H1 (cell line): Measurements from ENCODE around the gene ANKRD61. TPM values are rescaled to one million over a fixed set of nuclear protein-coding genes. Genes with fewer than 3 reads are reported as not detected.

Experiments
- CREB1 ChIP-seq: IDR thresholded peaks from 2 replicates; pipeline ENCODE4 v1.6.1; 2012; ENCODE audit warnings: inconsistent platforms
- GTF2F1 ChIP-seq: IDR thresholded peaks from 2 replicates; pipeline ENCODE4 v1.6.1; 2012; ENCODE audit warnings: low read depth, low read length, improper control_type of control experiment, borderline replicate concordance
- HDAC6 ChIP-seq: IDR thresholded peaks from one replicate; pipeline ENCODE4 v1.7.1; 2012; ENCODE audit warnings: low read depth, mild to moderate bottlenecking, inconsistent platforms, low read length, moderate library complexity
- PHF8 ChIP-seq: fragments of 200-600 bp; sonication (generic); conservative IDR thresholded peaks from 2 replicates; pipeline ENCODE4 v1.7.1; 2012; ENCODE audit warnings: low read depth, mild to moderate bottlenecking, inconsistent platforms, low read length, moderate library complexity
- TAF1 ChIP-seq: IDR thresholded peaks from 2 replicates; pipeline ENCODE4 v1.6.1; 2011; ENCODE audit warnings: mild to moderate bottlenecking, low read depth, low read length
- polyA plus RNA-seq, 7 experiments: library from polyadenylated mRNA; depleted of rRNA in 3 of 7; stranded (reverse) in 5 of 7; unstranded in 2 of 7; fragments of >200 nt in 5 of 7; fragments of 200-250 nt in 2 of 7; gene quantifications; 1 replicate in 5 of 7; 2 replicates in 1 of 7; 4 replicates in 1 of 7; pipeline versions ENCODE4 v1.2.1 to v1.2.3, GENCODE V29; 2011 to 2013; ENCODE audit warnings: missing spikeins in 2 of 7, mixed read lengths in 2 of 7
- total RNA-seq: library from RNA; stranded (reverse); fragmentation: NEBNext Ultra II Directional; extraction: Animal tissue kit (Norgen Biotek cat#: 25700); gene quantifications from 2 replicates; pipeline ENCODE4 v1.2.1, GENCODE V29; 2021
- TF ChIP-seq, protein P1 (sequence below): fragments of 300-600 bp; sonication (generic); IDR thresholded peaks from 2 replicates; pipeline ENCODE4 v1.7.1; 2012; ENCODE audit warnings: low read length, moderate library complexity, mild to moderate bottlenecking, inconsistent platforms; ENCODE audit not compliant: insufficient replicate concordance
- TF ChIP-seq, protein P2 (sequence below), 3 experiments: IDR thresholded peaks; 1 replicate in 2 of 3; 2 replicates in 1 of 3; pipeline versions ENCODE4 v1.5.1 to v1.6.1; 2011; ENCODE audit warnings: low read length in 3 of 3, mild to moderate bottlenecking in 3 of 3, inconsistent platforms in 2 of 3, low read depth in 1 of 3, moderate library complexity in 1 of 3; ENCODE audit not compliant: insufficient read depth in 1 of 3; ENCODE audit errors: control extremely low read depth in 1 of 3

The ANKRD61 gene
- total and polyA plus RNA-seq, 2 of the 8 experiments (the other 6 are each of a cell fraction or from before 2014, with no cell fraction given): 0.23 to 0.32 TPM

GRCh38 chr7:6008668-6009611 lies 22.2 kb upstream of the ANKRD61 start, which contains the start of the genes AIMP2 and PMS2 (continued):
- TF ChIP-seq, protein P1, sequence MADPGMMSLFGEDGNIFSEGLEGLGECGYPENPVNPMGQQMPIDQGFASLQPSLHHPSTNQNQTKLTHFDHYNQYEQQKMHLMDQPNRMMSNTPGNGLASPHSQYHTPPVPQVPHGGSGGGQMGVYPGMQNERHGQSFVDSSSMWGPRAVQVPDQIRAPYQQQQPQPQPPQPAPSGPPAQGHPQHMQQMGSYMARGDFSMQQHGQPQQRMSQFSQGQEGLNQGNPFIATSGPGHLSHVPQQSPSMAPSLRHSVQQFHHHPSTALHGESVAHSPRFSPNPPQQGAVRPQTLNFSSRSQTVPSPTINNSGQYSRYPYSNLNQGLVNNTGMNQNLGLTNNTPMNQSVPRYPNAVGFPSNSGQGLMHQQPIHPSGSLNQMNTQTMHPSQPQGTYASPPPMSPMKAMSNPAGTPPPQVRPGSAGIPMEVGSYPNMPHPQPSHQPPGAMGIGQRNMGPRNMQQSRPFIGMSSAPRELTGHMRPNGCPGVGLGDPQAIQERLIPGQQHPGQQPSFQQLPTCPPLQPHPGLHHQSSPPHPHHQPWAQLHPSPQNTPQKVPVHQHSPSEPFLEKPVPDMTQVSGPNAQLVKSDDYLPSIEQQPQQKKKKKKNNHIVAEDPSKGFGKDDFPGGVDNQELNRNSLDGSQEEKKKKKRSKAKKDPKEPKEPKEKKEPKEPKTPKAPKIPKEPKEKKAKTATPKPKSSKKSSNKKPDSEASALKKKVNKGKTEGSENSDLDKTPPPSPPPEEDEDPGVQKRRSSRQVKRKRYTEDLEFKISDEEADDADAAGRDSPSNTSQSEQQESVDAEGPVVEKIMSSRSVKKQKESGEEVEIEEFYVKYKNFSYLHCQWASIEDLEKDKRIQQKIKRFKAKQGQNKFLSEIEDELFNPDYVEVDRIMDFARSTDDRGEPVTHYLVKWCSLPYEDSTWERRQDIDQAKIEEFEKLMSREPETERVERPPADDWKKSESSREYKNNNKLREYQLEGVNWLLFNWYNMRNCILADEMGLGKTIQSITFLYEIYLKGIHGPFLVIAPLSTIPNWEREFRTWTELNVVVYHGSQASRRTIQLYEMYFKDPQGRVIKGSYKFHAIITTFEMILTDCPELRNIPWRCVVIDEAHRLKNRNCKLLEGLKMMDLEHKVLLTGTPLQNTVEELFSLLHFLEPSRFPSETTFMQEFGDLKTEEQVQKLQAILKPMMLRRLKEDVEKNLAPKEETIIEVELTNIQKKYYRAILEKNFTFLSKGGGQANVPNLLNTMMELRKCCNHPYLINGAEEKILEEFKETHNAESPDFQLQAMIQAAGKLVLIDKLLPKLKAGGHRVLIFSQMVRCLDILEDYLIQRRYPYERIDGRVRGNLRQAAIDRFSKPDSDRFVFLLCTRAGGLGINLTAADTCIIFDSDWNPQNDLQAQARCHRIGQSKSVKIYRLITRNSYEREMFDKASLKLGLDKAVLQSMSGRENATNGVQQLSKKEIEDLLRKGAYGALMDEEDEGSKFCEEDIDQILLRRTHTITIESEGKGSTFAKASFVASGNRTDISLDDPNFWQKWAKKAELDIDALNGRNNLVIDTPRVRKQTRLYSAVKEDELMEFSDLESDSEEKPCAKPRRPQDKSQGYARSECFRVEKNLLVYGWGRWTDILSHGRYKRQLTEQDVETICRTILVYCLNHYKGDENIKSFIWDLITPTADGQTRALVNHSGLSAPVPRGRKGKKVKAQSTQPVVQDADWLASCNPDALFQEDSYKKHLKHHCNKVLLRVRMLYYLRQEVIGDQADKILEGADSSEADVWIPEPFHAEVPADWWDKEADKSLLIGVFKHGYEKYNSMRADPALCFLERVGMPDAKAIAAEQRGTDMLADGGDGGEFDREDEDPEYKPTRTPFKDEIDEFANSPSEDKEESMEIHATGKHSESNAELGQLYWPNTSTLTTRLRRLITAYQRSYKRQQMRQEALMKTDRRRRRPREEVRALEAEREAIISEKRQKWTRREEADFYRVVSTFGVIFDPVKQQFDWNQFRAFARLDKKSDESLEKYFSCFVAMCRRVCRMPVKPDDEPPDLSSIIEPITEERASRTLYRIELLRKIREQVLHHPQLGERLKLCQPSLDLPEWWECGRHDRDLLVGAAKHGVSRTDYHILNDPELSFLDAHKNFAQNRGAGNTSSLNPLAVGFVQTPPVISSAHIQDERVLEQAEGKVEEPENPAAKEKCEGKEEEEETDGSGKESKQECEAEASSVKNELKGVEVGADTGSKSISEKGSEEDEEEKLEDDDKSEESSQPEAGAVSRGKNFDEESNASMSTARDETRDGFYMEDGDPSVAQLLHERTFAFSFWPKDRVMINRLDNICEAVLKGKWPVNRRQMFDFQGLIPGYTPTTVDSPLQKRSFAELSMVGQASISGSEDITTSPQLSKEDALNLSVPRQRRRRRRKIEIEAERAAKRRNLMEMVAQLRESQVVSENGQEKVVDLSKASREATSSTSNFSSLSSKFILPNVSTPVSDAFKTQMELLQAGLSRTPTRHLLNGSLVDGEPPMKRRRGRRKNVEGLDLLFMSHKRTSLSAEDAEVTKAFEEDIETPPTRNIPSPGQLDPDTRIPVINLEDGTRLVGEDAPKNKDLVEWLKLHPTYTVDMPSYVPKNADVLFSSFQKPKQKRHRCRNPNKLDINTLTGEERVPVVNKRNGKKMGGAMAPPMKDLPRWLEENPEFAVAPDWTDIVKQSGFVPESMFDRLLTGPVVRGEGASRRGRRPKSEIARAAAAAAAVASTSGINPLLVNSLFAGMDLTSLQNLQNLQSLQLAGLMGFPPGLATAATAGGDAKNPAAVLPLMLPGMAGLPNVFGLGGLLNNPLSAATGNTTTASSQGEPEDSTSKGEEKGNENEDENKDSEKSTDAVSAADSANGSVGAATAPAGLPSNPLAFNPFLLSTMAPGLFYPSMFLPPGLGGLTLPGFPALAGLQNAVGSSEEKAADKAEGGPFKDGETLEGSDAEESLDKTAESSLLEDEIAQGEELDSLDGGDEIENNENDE: no peak
- TF ChIP-seq HDAC6: no peak
- TF ChIP-seq, protein P2, sequence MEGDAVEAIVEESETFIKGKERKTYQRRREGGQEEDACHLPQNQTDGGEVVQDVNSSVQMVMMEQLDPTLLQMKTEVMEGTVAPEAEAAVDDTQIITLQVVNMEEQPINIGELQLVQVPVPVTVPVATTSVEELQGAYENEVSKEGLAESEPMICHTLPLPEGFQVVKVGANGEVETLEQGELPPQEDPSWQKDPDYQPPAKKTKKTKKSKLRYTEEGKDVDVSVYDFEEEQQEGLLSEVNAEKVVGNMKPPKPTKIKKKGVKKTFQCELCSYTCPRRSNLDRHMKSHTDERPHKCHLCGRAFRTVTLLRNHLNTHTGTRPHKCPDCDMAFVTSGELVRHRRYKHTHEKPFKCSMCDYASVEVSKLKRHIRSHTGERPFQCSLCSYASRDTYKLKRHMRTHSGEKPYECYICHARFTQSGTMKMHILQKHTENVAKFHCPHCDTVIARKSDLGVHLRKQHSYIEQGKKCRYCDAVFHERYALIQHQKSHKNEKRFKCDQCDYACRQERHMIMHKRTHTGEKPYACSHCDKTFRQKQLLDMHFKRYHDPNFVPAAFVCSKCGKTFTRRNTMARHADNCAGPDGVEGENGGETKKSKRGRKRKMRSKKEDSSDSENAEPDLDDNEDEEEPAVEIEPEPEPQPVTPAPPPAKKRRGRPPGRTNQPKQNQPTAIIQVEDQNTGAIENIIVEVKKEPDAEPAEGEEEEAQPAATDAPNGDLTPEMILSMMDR (IDR thresholded peaks at IDR 0.05; ENCODE audit: control extremely low read depth in 1 of 3, insufficient read depth in 1 of 3, low read depth in 1 of 3, low read length in 3 of 3): no peak
- TF ChIP-seq PHF8: peak; percentile 93
- TF ChIP-seq GTF2F1: peak; percentile 84
- TF ChIP-seq TAF1: peak; percentile 86
- TF ChIP-seq CREB1: peak; percentile 69
